ENCODE results near the gene WASF2. TPM values are rescaled to one million over a fixed set of nuclear protein-coding genes. Genes with fewer than 3 reads are reported as not detected.

Gene WASF2
- total and polyA plus RNA-seq, 2 of the 13 experiments (the other 11 are each of a cell fraction or from before 2014, with no cell fraction given), result 10.4 to 27.7 TPM

DNA sequence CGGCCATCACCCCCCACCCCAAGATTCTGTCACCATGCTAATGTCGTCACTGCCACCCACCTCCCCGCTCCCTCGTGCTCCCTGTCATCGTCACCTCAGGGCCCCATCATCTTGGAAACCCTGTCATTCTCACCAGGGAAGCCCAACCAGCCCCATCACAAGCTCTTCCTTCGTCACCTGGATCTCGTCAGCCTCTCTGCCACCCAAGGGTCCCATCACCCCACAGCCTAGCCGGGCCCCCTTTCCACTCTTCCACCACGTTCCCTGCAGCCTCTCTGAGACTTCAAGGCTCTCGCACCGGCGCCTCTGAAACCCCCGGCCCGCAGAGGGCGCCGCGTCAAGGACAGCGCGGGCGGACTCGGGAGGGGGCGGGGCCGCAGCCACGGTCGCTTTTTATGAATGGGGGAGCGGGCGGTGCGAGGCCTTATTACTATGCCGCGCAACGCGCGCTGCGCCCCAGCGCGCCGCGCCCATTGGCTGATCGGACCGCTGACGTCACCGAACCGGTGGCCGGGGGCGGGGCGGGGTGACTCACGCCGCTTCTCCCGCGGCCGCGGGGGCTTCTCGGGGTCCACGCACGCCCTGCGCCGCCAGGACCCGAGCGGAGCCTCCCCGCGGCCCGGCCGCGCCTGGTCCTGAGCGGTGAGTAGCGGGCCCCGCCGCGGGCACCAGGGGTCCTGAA lies 97.7 kb downstream of the WASF2 start, which contains the start of gene GPR3 (continued):
- TF ChIP-seq, protein P1, sequence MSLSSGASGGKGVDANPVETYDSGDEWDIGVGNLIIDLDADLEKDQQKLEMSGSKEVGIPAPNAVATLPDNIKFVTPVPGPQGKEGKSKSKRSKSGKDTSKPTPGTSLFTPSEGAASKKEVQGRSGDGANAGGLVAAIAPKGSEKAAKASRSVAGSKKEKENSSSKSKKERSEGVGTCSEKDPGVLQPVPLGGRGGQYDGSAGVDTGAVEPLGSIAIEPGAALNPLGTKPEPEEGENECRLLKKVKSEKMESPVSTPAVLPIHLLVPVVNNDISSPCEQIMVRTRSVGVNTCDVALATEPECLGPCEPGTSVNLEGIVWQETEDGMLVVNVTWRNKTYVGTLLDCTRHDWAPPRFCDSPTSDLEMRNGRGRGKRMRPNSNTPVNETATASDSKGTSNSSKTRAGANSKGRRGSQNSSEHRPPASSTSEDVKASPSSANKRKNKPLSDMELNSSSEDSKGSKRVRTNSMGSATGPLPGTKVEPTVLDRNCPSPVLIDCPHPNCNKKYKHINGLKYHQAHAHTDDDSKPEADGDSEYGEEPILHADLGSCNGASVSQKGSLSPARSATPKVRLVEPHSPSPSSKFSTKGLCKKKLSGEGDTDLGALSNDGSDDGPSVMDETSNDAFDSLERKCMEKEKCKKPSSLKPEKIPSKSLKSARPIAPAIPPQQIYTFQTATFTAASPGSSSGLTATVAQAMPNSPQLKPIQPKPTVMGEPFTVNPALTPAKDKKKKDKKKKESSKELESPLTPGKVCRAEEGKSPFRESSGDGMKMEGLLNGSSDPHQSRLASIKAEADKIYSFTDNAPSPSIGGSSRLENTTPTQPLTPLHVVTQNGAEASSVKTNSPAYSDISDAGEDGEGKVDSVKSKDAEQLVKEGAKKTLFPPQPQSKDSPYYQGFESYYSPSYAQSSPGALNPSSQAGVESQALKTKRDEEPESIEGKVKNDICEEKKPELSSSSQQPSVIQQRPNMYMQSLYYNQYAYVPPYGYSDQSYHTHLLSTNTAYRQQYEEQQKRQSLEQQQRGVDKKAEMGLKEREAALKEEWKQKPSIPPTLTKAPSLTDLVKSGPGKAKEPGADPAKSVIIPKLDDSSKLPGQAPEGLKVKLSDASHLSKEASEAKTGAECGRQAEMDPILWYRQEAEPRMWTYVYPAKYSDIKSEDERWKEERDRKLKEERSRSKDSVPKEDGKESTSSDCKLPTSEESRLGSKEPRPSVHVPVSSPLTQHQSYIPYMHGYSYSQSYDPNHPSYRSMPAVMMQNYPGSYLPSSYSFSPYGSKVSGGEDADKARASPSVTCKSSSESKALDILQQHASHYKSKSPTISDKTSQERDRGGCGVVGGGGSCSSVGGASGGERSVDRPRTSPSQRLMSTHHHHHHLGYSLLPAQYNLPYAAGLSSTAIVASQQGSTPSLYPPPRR (CRISPR knock-in tag; IDR thresholded peaks at IDR 0.05; ENCODE audit: borderline replicate concordance), result no peak
- no peak for TF ChIP-seq ZNF557 (CRISPR knock-in tag; IDR thresholded peaks at IDR 0.05)
- TF ChIP-seq ZNF7 (CRISPR knock-in tag; IDR thresholded peaks at IDR 0.05), result no peak
- no peak for TF ChIP-seq ZNF343 (CRISPR knock-in tag; IDR thresholded peaks at IDR 0.05)
- TF ChIP-seq DPF2 (CRISPR knock-in tag; IDR thresholded peaks at IDR 0.05; ENCODE audit: borderline replicate concordance, low read depth), result no peak
- TF ChIP-seq ZNF44 (CRISPR knock-in tag; IDR thresholded peaks at IDR 0.05), result no peak
- TF ChIP-seq ZMYM4 (CRISPR knock-in tag; IDR thresholded peaks at IDR 0.05), result peak; percentile 79
- no peak for TF ChIP-seq RNF2 (conservative IDR thresholded peaks at IDR 0.05; ENCODE audit: low read depth)
- TF ChIP-seq ZNF839 (CRISPR knock-in tag; IDR thresholded peaks at IDR 0.05; ENCODE audit: borderline replicate concordance), result no peak
- no peak for TF ChIP-seq THYN1 (CRISPR knock-in tag; IDR thresholded peaks at IDR 0.05; ENCODE audit: borderline replicate concordance, low read depth)
- no peak for TF ChIP-seq ATF4 (CRISPR knock-in tag; IDR thresholded peaks at IDR 0.05)
- no peak for TF ChIP-seq RORA (CRISPR knock-in tag; IDR thresholded peaks at IDR 0.05)
- no peak for TF ChIP-seq TBP (CRISPR knock-in tag; IDR thresholded peaks at IDR 0.05)
- no peak for TF ChIP-seq ZNF547 (CRISPR knock-in tag; IDR thresholded peaks at IDR 0.05)
- peak; percentile 50; the same call in 1 of the 2 replicates for TF ChIP-seq ZNF878 (CRISPR knock-in tag; IDR thresholded peaks at IDR 0.05)
- TF ChIP-seq FLYWCH1 (CRISPR knock-in tag; IDR thresholded peaks at IDR 0.05), result no peak
- TF ChIP-seq ZNF513 (CRISPR knock-in tag; conservative IDR thresholded peaks at IDR 0.05), result no peak
- TF ChIP-seq EP300 (IDR thresholded peaks at IDR 0.05; ENCODE audit: low read depth in 2 of 2, low read length in 2 of 2), result 0 out of 4 replicates have a peak, but pooled peaks of 1 of the 2 experiments have one; percentile 13
- no peak; the same call in 1 of the 2 replicates for TF ChIP-seq EP300 (CRISPR knock-in tag; IDR thresholded peaks at IDR 0.05; ENCODE audit: borderline replicate concordance)
- no peak for TF ChIP-seq PCBP1 (IDR thresholded peaks at IDR 0.05; ENCODE audit: borderline replicate concordance, low read depth, low read length)
- TF ChIP-seq ZFAT (CRISPR knock-in tag; conservative IDR thresholded peaks at IDR 0.05), result no peak
- TF ChIP-seq BCL3 (CRISPR knock-in tag; IDR thresholded peaks at IDR 0.05), result peak; percentile 44; the same call in 1 of the 2 replicates
